ENCODE data around the gene TRIM41.

DNA sequence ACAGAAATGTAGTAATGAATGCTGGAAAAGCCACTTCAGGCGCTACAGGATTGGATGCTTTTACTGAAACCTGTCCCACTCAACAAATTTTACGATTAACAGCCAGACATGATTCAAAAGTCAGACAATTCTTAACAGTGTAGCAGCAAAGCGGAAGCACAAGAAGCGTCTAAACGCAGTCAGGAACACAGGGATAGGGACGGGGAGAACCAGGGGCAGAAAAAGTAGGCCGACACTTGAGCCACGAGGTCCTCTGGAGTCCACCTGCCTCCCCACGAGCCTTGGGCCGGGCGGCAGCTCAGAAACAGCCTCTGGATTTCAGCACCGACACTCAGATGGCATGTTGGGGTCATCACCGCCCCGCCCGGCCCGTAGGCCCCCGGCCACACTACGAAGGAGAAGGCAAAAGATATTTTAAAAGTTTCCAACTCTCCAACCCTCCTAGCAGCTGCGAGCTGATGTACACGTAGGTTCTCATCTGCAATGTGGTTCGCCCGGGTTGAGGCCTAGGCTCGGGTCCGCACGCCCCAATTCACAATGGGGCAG lies 20.0 kb downstream of the TRIM41 start:
- TF ChIP-seq, protein P1, sequence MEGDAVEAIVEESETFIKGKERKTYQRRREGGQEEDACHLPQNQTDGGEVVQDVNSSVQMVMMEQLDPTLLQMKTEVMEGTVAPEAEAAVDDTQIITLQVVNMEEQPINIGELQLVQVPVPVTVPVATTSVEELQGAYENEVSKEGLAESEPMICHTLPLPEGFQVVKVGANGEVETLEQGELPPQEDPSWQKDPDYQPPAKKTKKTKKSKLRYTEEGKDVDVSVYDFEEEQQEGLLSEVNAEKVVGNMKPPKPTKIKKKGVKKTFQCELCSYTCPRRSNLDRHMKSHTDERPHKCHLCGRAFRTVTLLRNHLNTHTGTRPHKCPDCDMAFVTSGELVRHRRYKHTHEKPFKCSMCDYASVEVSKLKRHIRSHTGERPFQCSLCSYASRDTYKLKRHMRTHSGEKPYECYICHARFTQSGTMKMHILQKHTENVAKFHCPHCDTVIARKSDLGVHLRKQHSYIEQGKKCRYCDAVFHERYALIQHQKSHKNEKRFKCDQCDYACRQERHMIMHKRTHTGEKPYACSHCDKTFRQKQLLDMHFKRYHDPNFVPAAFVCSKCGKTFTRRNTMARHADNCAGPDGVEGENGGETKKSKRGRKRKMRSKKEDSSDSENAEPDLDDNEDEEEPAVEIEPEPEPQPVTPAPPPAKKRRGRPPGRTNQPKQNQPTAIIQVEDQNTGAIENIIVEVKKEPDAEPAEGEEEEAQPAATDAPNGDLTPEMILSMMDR (IDR thresholded peaks at IDR 0.05): no peak
- TF ChIP-seq POLR2A (IDR thresholded peaks at IDR 0.05): no peak

All from prostate gland (tissue), 2 donors.